Fibroblast of lung (primary cell): ENCODE data around the gene UNC79. TPM values are rescaled to one million over a fixed set of nuclear protein-coding genes. Genes with fewer than 3 reads are reported as not detected.

Experiments
- DNase-seq, 2 donors: peaks; one replicate each; pipeline versions ENCODE4 v3.0.0 to v3.0.0-alpha.2; 2010; ENCODE audit warnings: low read depth in 2 of 2
- H2AFZ ChIP-seq: 2 replicates; pipeline ENCODE4 v1.5.1; 2012; ENCODE audit warnings: low read length, control low read depth, inconsistent platforms
- H3K27ac ChIP-seq: 2 replicates; pipeline ENCODE4 v1.5.1; 2011; ENCODE audit warnings: low read length, control low read depth; ENCODE audit not compliant: insufficient read depth
- H3K27me3 ChIP-seq: 2 replicates; pipeline ENCODE4 v1.5.1; 2011; ENCODE audit warnings: mild to moderate bottlenecking, low read length; ENCODE audit not compliant: control insufficient read depth, insufficient read depth
- H3K36me3 ChIP-seq: 2 replicates; pipeline ENCODE4 v1.5.1; 2011; ENCODE audit warnings: low read length; ENCODE audit not compliant: control insufficient read depth, insufficient read depth
- H3K4me1 ChIP-seq: 2 replicates; pipeline ENCODE4 v1.5.1; 2011; ENCODE audit warnings: low read length; ENCODE audit not compliant: control insufficient read depth, insufficient read depth; ENCODE audit errors: extremely low read depth
- H3K4me2 ChIP-seq: 2 replicates; pipeline ENCODE4 v1.5.1; 2011; ENCODE audit warnings: low read length, control low read depth; ENCODE audit not compliant: insufficient read depth; ENCODE audit errors: extremely low read depth
- H3K4me3 ChIP-seq, 4 experiments: fragments of 200-600 bp in 1 of 4; sonication (generic) in 1 of 4; replicated peaks in 1 of 4; 2 replicates each; pipeline ENCODE4 v1.5.1; 2011 to 2016; ENCODE audit warnings: low read length in 4 of 4, low read depth in 3 of 4, mild to moderate bottlenecking in 3 of 4, control low read depth in 2 of 4, inconsistent platforms in 1 of 4, mixed read lengths in 1 of 4; ENCODE audit not compliant: insufficient read depth in 1 of 4; ENCODE audit errors: control extremely low read depth in 1 of 4
- H3K79me2 ChIP-seq: 2 replicates; pipeline ENCODE4 v1.5.1; 2012; ENCODE audit warnings: mild to moderate bottlenecking, low read length, inconsistent platforms; ENCODE audit not compliant: control insufficient read depth, insufficient read depth
- H3K9ac ChIP-seq: 2 replicates; pipeline ENCODE4 v1.5.1; 2011; ENCODE audit warnings: mild to moderate bottlenecking, low read length, control low read depth; ENCODE audit not compliant: insufficient read depth
- H3K9me3 ChIP-seq: 2 replicates; pipeline ENCODE4 v1.5.1; 2012; ENCODE audit warnings: low read depth, low read length; ENCODE audit not compliant: control insufficient read depth, insufficient read depth
- H4K20me1 ChIP-seq: 2 replicates; pipeline ENCODE4 v1.5.1; 2011; ENCODE audit warnings: low read length; ENCODE audit not compliant: control insufficient read depth, insufficient read depth; ENCODE audit errors: extremely low read depth
- EZH2 ChIP-seq: IDR thresholded peaks from 2 replicates; pipeline ENCODE4 v1.5.1; 2012; ENCODE audit warnings: low read length, control low read depth, mild to moderate bottlenecking; ENCODE audit errors: missing control alignments
- polyA plus RNA-seq, 2 donors: library from polyadenylated mRNA; depleted of rRNA in 1 of 2; stranded (reverse) in 1 of 2; unstranded in 1 of 2; fragments of >200 nt; gene quantifications; 2 replicates each; pipeline ENCODE4 v1.2.1, GENCODE V29; 2011 to 2012; ENCODE audit warnings: missing spikeins in 1 of 2
- total RNA-seq: library from RNA; depleted of rRNA; stranded (reverse); fragments of >200 nt; gene quantifications from 2 replicates; pipeline ENCODE4 v1.2.1, GENCODE V29; 2014
- TF ChIP-seq, protein P1 (sequence below), 2 donors: IDR thresholded peaks in 1 of 2; conservative IDR thresholded peaks in 1 of 2; 1 replicate in 1 of 2; 2 replicates in 1 of 2; pipeline ENCODE4 v1.5.1; 2011 to 2012; ENCODE audit warnings: low read length in 2 of 2, control low read depth in 1 of 2, inconsistent platforms in 1 of 2, low read depth in 1 of 2, mild to moderate bottlenecking in 1 of 2

UNC79 gene
- total and polyA plus RNA-seq, 2 donors (not counting 1 experiment from before 2014, with no cell fraction given): 0.02 to 0.17 TPM

- no peaks in the 10 kb centered on the region for H3K27me3 ChIP-seq
Measured at GRCh38 chr14:93456356-93456755, 25.6 kb downstream of the UNC79 start.

GRCh38 chr14:93458234-93458633, 27.5 kb downstream of the UNC79 start:
- no peak for TF ChIP-seq EZH2
- TF ChIP-seq, protein P1, sequence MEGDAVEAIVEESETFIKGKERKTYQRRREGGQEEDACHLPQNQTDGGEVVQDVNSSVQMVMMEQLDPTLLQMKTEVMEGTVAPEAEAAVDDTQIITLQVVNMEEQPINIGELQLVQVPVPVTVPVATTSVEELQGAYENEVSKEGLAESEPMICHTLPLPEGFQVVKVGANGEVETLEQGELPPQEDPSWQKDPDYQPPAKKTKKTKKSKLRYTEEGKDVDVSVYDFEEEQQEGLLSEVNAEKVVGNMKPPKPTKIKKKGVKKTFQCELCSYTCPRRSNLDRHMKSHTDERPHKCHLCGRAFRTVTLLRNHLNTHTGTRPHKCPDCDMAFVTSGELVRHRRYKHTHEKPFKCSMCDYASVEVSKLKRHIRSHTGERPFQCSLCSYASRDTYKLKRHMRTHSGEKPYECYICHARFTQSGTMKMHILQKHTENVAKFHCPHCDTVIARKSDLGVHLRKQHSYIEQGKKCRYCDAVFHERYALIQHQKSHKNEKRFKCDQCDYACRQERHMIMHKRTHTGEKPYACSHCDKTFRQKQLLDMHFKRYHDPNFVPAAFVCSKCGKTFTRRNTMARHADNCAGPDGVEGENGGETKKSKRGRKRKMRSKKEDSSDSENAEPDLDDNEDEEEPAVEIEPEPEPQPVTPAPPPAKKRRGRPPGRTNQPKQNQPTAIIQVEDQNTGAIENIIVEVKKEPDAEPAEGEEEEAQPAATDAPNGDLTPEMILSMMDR (conservative IDR thresholded peaks at IDR 0.05 in 1 of 2, IDR thresholded peaks at IDR 0.05 in 1 of 2; ENCODE audit: low read depth in 1 of 2, low read length in 2 of 2): no peak

More at GRCh38 chr14:93456356-93456755, 25.6 kb downstream of the UNC79 start:
- DNase-seq: no peak
- TF ChIP-seq, protein P1 (conservative IDR thresholded peaks at IDR 0.05 in 1 of 2, IDR thresholded peaks at IDR 0.05 in 1 of 2; ENCODE audit: low read depth in 1 of 2, low read length in 2 of 2): no peak
- TF ChIP-seq EZH2: no peak
- no peak overlapping the region for H3K9ac ChIP-seq
- no peak overlapping the region for H2AFZ ChIP-seq
- no peaks in the 10 kb centered on the region for H3K79me2 ChIP-seq
- H4K20me1 ChIP-seq: no peaks in the 10 kb centered on the region
- no peaks in the 10 kb centered on the region for H3K4me1 ChIP-seq
- H3K36me3 ChIP-seq: no peaks in the 10 kb centered on the region
- H3K9me3 ChIP-seq: no peaks in the 10 kb centered on the region
- H3K4me3 ChIP-seq: no peak overlapping the region
- no peak overlapping the region for H3K4me2 ChIP-seq
- H3K27ac ChIP-seq: no peak overlapping the region

GRCh38 chr14:93462479-93462878, 31.7 kb downstream of the UNC79 start:
- Histone ChIP-seq H4K20me1 (no peaks in the 10 kb centered on the region), H3K27me3 (no peaks in the 10 kb centered on the region), H3K79me2 (no peaks in the 10 kb centered on the region), H3K27ac (no peak overlapping the region), H2AFZ (no peak overlapping the region), H3K4me1 (no peaks in the 10 kb centered on the region), H3K4me2 (no peak overlapping the region), H3K36me3 (no peaks in the 10 kb centered on the region), H3K9ac (no peak overlapping the region), H3K9me3 (no peaks in the 10 kb centered on the region), H3K4me3 (no peak overlapping the region)
- TF ChIP-seq EZH2: no peak
- TF ChIP-seq, protein P1 (conservative IDR thresholded peaks at IDR 0.05 in 1 of 2, IDR thresholded peaks at IDR 0.05 in 1 of 2; ENCODE audit: low read depth in 1 of 2, low read length in 2 of 2): no peak
- DNase-seq: no peak

More at GRCh38 chr14:93458234-93458633, 27.5 kb downstream of the UNC79 start:
- Histone ChIP-seq H3K9ac (no peak overlapping the region), H3K4me2 (no peak overlapping the region), H2AFZ (no peak overlapping the region), H3K4me3 (no peak overlapping the region), H3K27ac (no peak overlapping the region), H3K79me2 (no peaks in the 10 kb centered on the region), H3K36me3 (no peaks in the 10 kb centered on the region), H3K4me1 (no peaks in the 10 kb centered on the region), H3K9me3 (no peaks in the 10 kb centered on the region), H3K27me3 (no peaks in the 10 kb centered on the region), H4K20me1 (no peaks in the 10 kb centered on the region)
- no peak for DNase-seq
